Mammary epithelial cell (primary cell): ENCODE results near the gene ZNF317.

Experiments
- EZH2 ChIP-seq: IDR thresholded peaks from 2 replicates; pipeline ENCODE4 v1.6.1; 2012; ENCODE audit warnings: low read length, inconsistent platforms, borderline replicate concordance
- TF ChIP-seq, protein P1 (sequence below), 2 donors: IDR thresholded peaks in 1 of 2; conservative IDR thresholded peaks in 1 of 2; 2 replicates each; pipeline ENCODE4 v1.5.1; 2011 to 2012; ENCODE audit warnings: inconsistent platforms in 2 of 2, low read length in 2 of 2, mild to moderate bottlenecking in 2 of 2, control low read depth in 1 of 2, low read depth in 1 of 2; ENCODE audit not compliant: insufficient read depth in 1 of 2; ENCODE audit errors: extremely low read depth in 1 of 2

DNA sequence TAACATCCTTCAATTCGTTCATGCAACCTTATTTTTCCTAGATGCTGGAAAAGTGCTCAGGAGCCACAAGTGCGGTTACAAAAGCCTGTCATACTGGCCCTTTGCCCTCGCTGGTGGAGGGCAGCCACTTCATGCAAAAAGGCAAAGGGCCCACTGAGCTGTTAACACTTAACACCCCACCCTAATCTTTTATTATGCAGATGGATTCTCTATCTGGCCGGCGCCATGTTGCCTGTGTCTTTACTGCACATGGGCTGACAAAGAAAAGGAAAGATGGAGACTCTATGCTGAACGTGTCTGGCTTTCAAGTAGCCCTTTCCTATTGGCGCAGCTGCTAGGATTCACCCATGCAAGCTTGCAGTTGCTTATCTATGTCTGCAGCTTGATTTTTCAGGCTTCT lies 49.3 kb downstream of the ZNF317 start:
- no peak for TF ChIP-seq EZH2
- TF ChIP-seq, protein P1, sequence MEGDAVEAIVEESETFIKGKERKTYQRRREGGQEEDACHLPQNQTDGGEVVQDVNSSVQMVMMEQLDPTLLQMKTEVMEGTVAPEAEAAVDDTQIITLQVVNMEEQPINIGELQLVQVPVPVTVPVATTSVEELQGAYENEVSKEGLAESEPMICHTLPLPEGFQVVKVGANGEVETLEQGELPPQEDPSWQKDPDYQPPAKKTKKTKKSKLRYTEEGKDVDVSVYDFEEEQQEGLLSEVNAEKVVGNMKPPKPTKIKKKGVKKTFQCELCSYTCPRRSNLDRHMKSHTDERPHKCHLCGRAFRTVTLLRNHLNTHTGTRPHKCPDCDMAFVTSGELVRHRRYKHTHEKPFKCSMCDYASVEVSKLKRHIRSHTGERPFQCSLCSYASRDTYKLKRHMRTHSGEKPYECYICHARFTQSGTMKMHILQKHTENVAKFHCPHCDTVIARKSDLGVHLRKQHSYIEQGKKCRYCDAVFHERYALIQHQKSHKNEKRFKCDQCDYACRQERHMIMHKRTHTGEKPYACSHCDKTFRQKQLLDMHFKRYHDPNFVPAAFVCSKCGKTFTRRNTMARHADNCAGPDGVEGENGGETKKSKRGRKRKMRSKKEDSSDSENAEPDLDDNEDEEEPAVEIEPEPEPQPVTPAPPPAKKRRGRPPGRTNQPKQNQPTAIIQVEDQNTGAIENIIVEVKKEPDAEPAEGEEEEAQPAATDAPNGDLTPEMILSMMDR (conservative IDR thresholded peaks at IDR 0.05 in 1 of 2, IDR thresholded peaks at IDR 0.05 in 1 of 2; ENCODE audit: extremely low read depth in 1 of 2, insufficient read depth in 1 of 2, low read depth in 1 of 2, low read length in 2 of 2), result no peak
